HepG2 (cell line): ENCODE data around the gene SLC38A9. TPM values are rescaled to one million over a fixed set of nuclear protein-coding genes. Genes with fewer than 3 reads are reported as not detected.

Experiments used
- ATAC-seq: fragments of 200-7000 bp; cut with Tn5 transposase; 3 replicates; pipeline ENCODE4 v1.9.1; 2020; ENCODE audit warnings: mild to moderate bottlenecking, moderate library complexity
- BruUV-seq: library from RNA; stranded (reverse); fragments of 400-500 nt; replicated peaks from 2 replicates; lab custom pipeline; 2021; lab: Mats Ljungman, UMichigan
- CTCF ChIA-PET: fragments of 300-600 bp; formaldehyde crosslinking; extraction: SDS; loops from one replicate; lab custom pipeline; 2021; ENCODE audit warnings: low total read pairs, inconsistent platforms, low intra/inter-chr PET ratio; lab: Yijun Ruan, JAX
- POLR2A ChIA-PET: fragments of 350-600 bp; sonication (Branson Sonifier 250); formaldehyde crosslinking; loops from one replicate; lab custom pipeline; 2020; ENCODE audit warnings: antibody characterized with exemption, inconsistent platforms; lab: Yijun Ruan, JAX
- DNase-seq: peaks from one replicate; pipeline ENCODE4 v3.0.0-alpha.2; 2015; ENCODE audit warnings: low spot score
- FAIRE-seq: peaks from 3 replicates; lab custom pipeline; 2011; peaks lifted over from hg19 to GRCh38; lab: Jason Lieb, UNC
- H2AFZ ChIP-seq: one replicate; pipeline ENCODE4 v1.6.1; 2011; ENCODE audit warnings: low read length, inconsistent platforms
- H3K27ac ChIP-seq: fragments of 300-600 bp; 3 replicates; pipeline ENCODE4 v1.8.0; 2011; ENCODE audit warnings: mixed run types, mild to moderate bottlenecking, mixed read lengths, low read length, inconsistent platforms; ENCODE audit not compliant: insufficient read depth; ENCODE audit errors: extremely low read length
- H3K27me3 ChIP-seq, 2 experiments: fragments of 200-600 bp in 1 of 2; 2 replicates in 1 of 2; 3 replicates in 1 of 2; pipeline versions ENCODE4 v1.6.0 to v1.8.0; 2011; ENCODE audit warnings: low read length in 2 of 2, mild to moderate bottlenecking in 2 of 2, moderate library complexity in 2 of 2, inconsistent platforms in 1 of 2; ENCODE audit not compliant: insufficient read depth in 2 of 2, control insufficient read depth in 1 of 2
- H3K36me3 ChIP-seq, 2 experiments: fragments of 200-600 bp in 1 of 2; replicated peaks in 1 of 2; 2 replicates in 1 of 2; 3 replicates in 1 of 2; pipeline versions ENCODE4 v1.5.1 to v1.8.0; 2011; ENCODE audit warnings: low read length in 2 of 2, inconsistent platforms in 1 of 2; ENCODE audit not compliant: insufficient read depth in 2 of 2, control insufficient read depth in 1 of 2
- H3K4me1 ChIP-seq: 2 replicates; pipeline ENCODE4 v1.5.1; 2012; ENCODE audit warnings: low read length, inconsistent platforms; ENCODE audit not compliant: insufficient read depth
- H3K4me2 ChIP-seq: 2 replicates; pipeline ENCODE4 v1.6.0; 2011; ENCODE audit warnings: low read depth, low read length, inconsistent platforms
- H3K4me3 ChIP-seq, 3 experiments: fragments of 200-600 bp in 1 of 3; sonication (generic), shearing (Covaris generic) in 1 of 3; replicated peaks in 1 of 3; 2 replicates each; pipeline ENCODE4 v1.5.1; 2011 to 2016; ENCODE audit warnings: low read length in 3 of 3, inconsistent platforms in 2 of 3, low read depth in 2 of 3, mild to moderate bottlenecking in 2 of 3, control low read depth in 1 of 3, mixed read lengths in 1 of 3; ENCODE audit not compliant: insufficient read depth in 1 of 3
- H3K79me2 ChIP-seq: one replicate; pipeline ENCODE4 v1.6.1; 2011; ENCODE audit warnings: low read length, inconsistent platforms; ENCODE audit not compliant: insufficient read depth
- H3K9ac ChIP-seq: 2 replicates; pipeline ENCODE4 v1.6.0; 2011; ENCODE audit warnings: mild to moderate bottlenecking, low read depth, low read length, inconsistent platforms; ENCODE audit not compliant: insufficient read depth
- H3K9me3 ChIP-seq: 2 replicates; pipeline ENCODE4 v1.5.1; 2012; ENCODE audit warnings: mild to moderate bottlenecking, low read length
- H4K20me1 ChIP-seq: 2 replicates; pipeline ENCODE4 v1.6.0; 2011; ENCODE audit warnings: inconsistent platforms, mild to moderate bottlenecking, low read length, moderate library complexity; ENCODE audit not compliant: insufficient read depth
- ATF2 ChIP-seq: sonication (generic); formaldehyde crosslinking; IDR thresholded peaks from 2 replicates; pipeline ENCODE4 v1.4.0; 2020; ENCODE audit warnings: missing genetic modification reagents
- BRCA1 ChIP-seq: sonication (generic); formaldehyde crosslinking; IDR thresholded peaks from 2 replicates; pipeline ENCODE4 v1.4.0; 2020; ENCODE audit warnings: missing genetic modification reagents
- HNF1B ChIP-seq: sonication (generic); formaldehyde crosslinking; IDR thresholded peaks from 2 replicates; pipeline ENCODE4 v1.5.1; 2020; ENCODE audit warnings: mild to moderate bottlenecking, moderate library complexity, missing genetic modification reagents
- LBX2 ChIP-seq: sonication (generic); formaldehyde crosslinking; IDR thresholded peaks from 2 replicates; pipeline ENCODE4 v1.5.0; 2020; ENCODE audit warnings: missing genetic modification reagents, mild to moderate bottlenecking, borderline replicate concordance
- ZNF33A ChIP-seq: sonication (generic); formaldehyde crosslinking; IDR thresholded peaks from 2 replicates; pipeline ENCODE4 v1.5.1; 2020; ENCODE audit warnings: missing genetic modification reagents, mild to moderate bottlenecking, moderate library complexity, borderline replicate concordance
- WGBS: methylation state at CpG from one replicate; pipeline ENCODE4 v1.1.6; 2017; ENCODE audit warnings: low lambda C conversion rate; 5-methylcytosine and 5-hydroxymethylcytosine counted together
- in situ Hi-C: cut with HindIII; loops from 2 replicates; pipeline ENCODE4 v1.10.0; 2017; ENCODE audit warnings: low pct_unique_long_range_greater_than_20kb; ENCODE audit not compliant: extremely low pct_ligation_motif_present
- intact Hi-C: fragments of 100-400 bp; cut with micrococcal nuclease; formaldehyde crosslinking; loops from one replicate; pipeline ENCODE4 v1.10.0; 2022; ENCODE audit not compliant: unreplicated experiment
- polyA plus RNA-seq, 8 experiments: library from polyadenylated mRNA; depleted of rRNA in 3 of 8; stranded (reverse) in 7 of 8; unstranded in 1 of 8; fragments of >200 nt; fragmentation: Illumina TruSeq in 4 of 8; extraction: Trizol in 4 of 8; gene quantifications; 2 replicates each; pipeline versions ENCODE4 v1.2.1 to v1.2.3, GENCODE V29; 2011 to 2016; ENCODE audit warnings: low read depth in 4 of 8, missing spikeins in 1 of 8, mixed read lengths in 1 of 8; ENCODE audit not compliant: insufficient read depth in 1 of 8
- total RNA-seq, 5 experiments: library from RNA; depleted of rRNA; stranded (reverse); fragments of >200 nt; fragmentation: Illumina TruSeq; extraction: Trizol; gene quantifications; 2 replicates each; pipeline ENCODE4 v1.2.3, GENCODE V29; 2016; ENCODE audit warnings: low read depth in 1 of 5

Gene SLC38A9
- total and polyA plus RNA-seq, 2 of the 13 experiments (the other 11 are each of a cell fraction or from before 2014, with no cell fraction given): 19.3 to 36.0 TPM

DNA sequence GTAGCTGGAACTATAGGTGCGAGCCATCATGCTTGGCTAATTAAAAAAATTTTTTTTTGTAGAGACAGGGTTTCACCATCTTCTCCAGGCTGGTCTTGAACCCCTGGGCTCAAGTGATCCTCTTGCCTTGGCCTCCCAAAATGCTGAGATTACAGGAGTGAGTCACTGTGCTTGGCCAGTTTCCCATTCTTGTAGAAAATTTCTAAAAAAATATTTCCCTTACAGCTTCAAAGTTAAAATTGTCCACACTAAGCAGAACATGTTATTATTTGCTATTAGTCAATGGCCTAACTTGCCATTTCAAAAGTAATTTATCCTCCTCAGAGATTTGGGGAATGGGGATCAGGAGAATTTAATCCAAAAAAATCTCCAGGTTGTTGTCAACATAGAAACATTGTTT is 40.1 kb downstream of the SLC38A9 start:
- no peak for ATAC-seq
- in situ Hi-C loops: no loop called here
- no peak for TF ChIP-seq HNF1B
- TF ChIP-seq, all 625 proteins: peak for 0
- 90% methylated on average over 1 of the region's 1 CpG for WGBS
- peaks cover 0 to 6% of the 10 kb centered on the region in 2 experiments; a peak in 2 of 5 replicates for H3K36me3 ChIP-seq
- FAIRE-seq (no peak), DNase-seq (no peak)
- H3K4me3 ChIP-seq: no peak overlapping the region
- H3K79me2 ChIP-seq: no peaks in the 10 kb centered on the region
- no peaks in the 10 kb centered on the region for H3K27me3 ChIP-seq
- ChIA-PET CTCF (no interaction called here), POLR2A (no interaction called here)
- intact Hi-C loops: no loop called here
- no peak overlapping the region for H3K27ac ChIP-seq
- no peaks in the 10 kb centered on the region for H3K9me3 ChIP-seq
- BruUV-seq: no TSS peak
- peaks cover 9% of the 10 kb centered on the region for H3K4me1 ChIP-seq
- H4K20me1 ChIP-seq: no peaks in the 10 kb centered on the region
- no peak overlapping the region for H3K4me2 ChIP-seq
- no peak overlapping the region for H2AFZ ChIP-seq
- no peak overlapping the region for H3K9ac ChIP-seq

GRCh38 chr5:55668356-55668755 is 43.8 kb downstream of the SLC38A9 start:
- CTCF ChIA-PET: no interaction called here
- FAIRE-seq (no peak), DNase-seq (no peak), ATAC-seq (no peak)
- BruUV-seq: no TSS peak
- Histone ChIP-seq H3K4me2 (no peak overlapping the region), H3K4me3 (no peak overlapping the region), H3K9me3 (no peaks in the 10 kb centered on the region), H3K79me2 (no peaks in the 10 kb centered on the region), H3K9ac (no peak overlapping the region), H4K20me1 (no peaks in the 10 kb centered on the region), H3K27me3 (no peaks in the 10 kb centered on the region), H2AFZ (no peak overlapping the region), H3K4me1 (no peaks in the 10 kb centered on the region), H3K27ac (no peak overlapping the region), H3K36me3 (peaks cover 0 to 6% of the 10 kb centered on the region in 2 experiments; a peak in 2 of 5 replicates)
- no peak for TF ChIP-seq ZNF33A (CRISPR knock-in tag)
- TF ChIP-seq BRCA1 (CRISPR knock-in tag): no peak
- TF ChIP-seq LBX2 (CRISPR knock-in tag): no peak
- TF ChIP-seq ATF2 (CRISPR knock-in tag): no peak
- in situ Hi-C loops: no loop called here
- POLR2A ChIA-PET: no interaction called here
- intact Hi-C loops: no loop called here
